Skeletal muscle tissue (tissue), 4 donors: ENCODE results near the gene RALA. TPM values are rescaled to one million over a fixed set of nuclear protein-coding genes. Genes with fewer than 3 reads are reported as not detected.

Source experiments
- H3K27ac ChIP-seq: one replicate; pipeline ENCODE4 v1.7.0; 2013; ENCODE audit warnings: mild to moderate bottlenecking, low read depth, low read length, inconsistent platforms
- H3K27me3 ChIP-seq, 3 donors: one replicate each; pipeline ENCODE4 v1.7.0; 2013; ENCODE audit warnings: low read length in 3 of 3; ENCODE audit not compliant: control insufficient read depth in 3 of 3, insufficient read depth in 3 of 3
- H3K36me3 ChIP-seq, 3 donors: one replicate each; pipeline ENCODE4 v1.7.0; 2013; ENCODE audit warnings: low read length in 3 of 3; ENCODE audit not compliant: control insufficient read depth in 3 of 3, insufficient read depth in 3 of 3
- H3K4me1 ChIP-seq, 3 donors: one replicate each; pipeline ENCODE4 v1.7.0; 2013; ENCODE audit warnings: low read length in 3 of 3, mild to moderate bottlenecking in 3 of 3; ENCODE audit not compliant: control insufficient read depth in 3 of 3, insufficient read depth in 3 of 3
- H3K4me3 ChIP-seq, 3 donors: one replicate each; pipeline ENCODE4 v1.7.0; 2013; ENCODE audit warnings: low read length in 3 of 3
- H3K9ac ChIP-seq, 3 donors: one replicate each; pipeline ENCODE4 v1.7.0; 2013; ENCODE audit warnings: low read length in 3 of 3, mild to moderate bottlenecking in 3 of 3, moderate library complexity in 2 of 3, low read depth in 1 of 3
- H3K9me3 ChIP-seq, 3 donors: one replicate each; pipeline ENCODE4 v1.7.0; 2013; ENCODE audit warnings: low read length in 3 of 3; ENCODE audit not compliant: control insufficient read depth in 3 of 3
- total RNA-seq: library from RNA; depleted of rRNA; stranded (reverse); fragments of >200 nt; gene quantifications from one replicate; pipeline ENCODE4 v1.2.3, GENCODE V29; 2014
- donor health status: Osteomylitis.

The RALA gene
- 11.5 TPM for total RNA-seq

- no peaks in the 10 kb centered on the region for H3K9me3 ChIP-seq
- no peaks in the 10 kb centered on the region for H3K36me3 ChIP-seq
- H3K27me3 ChIP-seq, result no peaks in the 10 kb centered on the region
- H3K9ac ChIP-seq, result peak within 1 kb of the TSS; percentile 89 to 95 (median 92)
- H3K4me1 ChIP-seq, result peaks cover 25 to 30% (median 26%) of the 10 kb centered on the region in 3 donors
- H3K27ac ChIP-seq, result peak within 1 kb of the TSS; percentile 94
- H3K4me3 ChIP-seq, result peak within 1 kb of the TSS; percentile 84 to 89 (median 85)
These were observed at the start of gene RALA for GRCh38 chr7:39623047-39623731. RALA (plus strand) TSS chr7:39623572; CDS start chr7:39686668, 63,096 bp downstream.

DNA sequence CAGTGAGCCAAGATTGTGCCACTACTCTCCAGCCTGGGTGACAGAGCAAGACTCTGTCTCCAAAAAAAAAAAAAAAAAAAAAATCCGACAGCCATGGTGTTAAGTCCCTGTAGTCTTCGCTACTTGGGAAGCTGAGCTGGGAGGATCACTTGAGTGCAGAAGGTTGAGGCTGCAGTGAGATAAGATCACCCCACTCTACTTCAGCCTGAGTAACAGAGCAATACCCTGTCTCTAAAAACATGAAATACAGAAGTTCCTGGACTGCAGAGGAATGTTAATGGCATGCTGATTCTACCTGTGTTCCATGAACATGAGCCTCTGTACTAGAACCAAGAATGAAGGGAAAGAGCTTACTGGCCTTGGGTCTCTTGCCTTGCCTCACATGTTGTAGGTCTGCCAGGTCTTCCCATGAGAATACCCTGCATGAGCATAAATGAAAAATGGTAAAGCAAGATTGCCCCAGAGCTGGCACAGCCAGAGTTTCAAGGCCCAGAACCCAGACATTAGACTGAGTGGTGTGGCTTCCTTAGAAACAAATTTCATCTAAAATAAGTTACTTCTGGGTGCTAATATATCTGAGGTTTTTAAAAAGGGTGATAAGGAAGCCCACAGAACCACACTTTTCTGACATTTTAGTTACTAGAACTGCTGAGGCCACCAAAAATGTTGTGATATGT lies 48.6 kb upstream of the RALA start:
- Histone ChIP-seq H3K27me3 (no peaks in the 10 kb centered on the region), H3K4me1 (no peaks in the 10 kb centered on the region), H3K36me3 (peaks cover 2 to 25% (median 24%) of the 10 kb centered on the region in 3 donors), H3K9me3 (no peaks in the 10 kb centered on the region), H3K27ac (no peak overlapping the region), H3K4me3 (no peak overlapping the region), H3K9ac (no peak overlapping the region)

GRCh38 chr7:39577229-39577874 lies 46.0 kb upstream of the RALA start:
- H3K4me3 ChIP-seq, result no peak overlapping the region
- H3K27ac ChIP-seq, result no peak overlapping the region
- peaks cover 2 to 13% (median 12%) of the 10 kb centered on the region in 3 donors for H3K36me3 ChIP-seq
- H3K27me3 ChIP-seq, result no peaks in the 10 kb centered on the region
- H3K4me1 ChIP-seq, result no peaks in the 10 kb centered on the region
- no peak overlapping the region for H3K9ac ChIP-seq
- no peaks in the 10 kb centered on the region for H3K9me3 ChIP-seq

DNA sequence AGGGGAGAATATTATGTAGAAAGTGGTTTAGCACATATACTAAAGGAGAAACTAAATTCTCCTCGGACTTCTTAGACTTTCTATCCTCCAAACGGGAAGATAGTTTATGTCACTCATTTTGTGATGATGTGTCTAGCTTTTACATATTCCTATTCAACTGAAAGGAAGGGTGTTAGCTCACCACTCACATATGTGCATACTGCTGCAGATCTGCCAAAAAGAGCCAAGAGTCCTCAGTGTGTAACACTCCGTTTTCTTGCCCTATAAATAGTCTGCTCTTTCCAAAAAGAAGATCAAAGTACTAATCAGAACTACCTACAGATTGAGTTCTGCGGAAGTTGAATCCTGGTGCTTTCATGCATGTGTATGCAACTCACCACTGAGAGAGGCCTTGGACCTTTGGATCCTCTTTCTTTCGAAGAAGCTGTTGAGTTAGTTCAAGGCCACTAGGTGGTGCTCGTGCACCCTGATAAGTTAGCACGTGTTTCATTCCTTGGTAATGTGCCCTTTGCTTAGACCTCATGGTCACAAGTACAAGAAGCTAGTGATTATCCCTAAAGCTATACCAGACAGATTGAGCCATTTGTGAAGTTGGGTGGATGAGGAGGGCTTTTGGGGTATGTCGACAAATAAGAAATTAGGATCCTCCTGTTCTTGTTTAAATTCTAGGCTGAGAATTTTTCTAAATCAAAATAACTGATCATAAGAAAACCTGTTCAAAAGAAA lies 43.1 kb upstream of the RALA start:
- Histone ChIP-seq H3K27me3 (no peaks in the 10 kb centered on the region), H3K4me1 (no peaks in the 10 kb centered on the region), H3K9me3 (no peaks in the 10 kb centered on the region), H3K9ac (no peak overlapping the region), H3K27ac (no peak overlapping the region), H3K36me3 (peaks cover 0 to 7% (median 4%) of the 10 kb centered on the region in 3 donors), H3K4me3 (no peak overlapping the region)

- Histone ChIP-seq H3K27ac (no peak overlapping the region), H3K36me3 (no peaks in the 10 kb centered on the region), H3K9me3 (no peaks in the 10 kb centered on the region), H3K4me1 (no peaks in the 10 kb centered on the region), H3K27me3 (no peaks in the 10 kb centered on the region), H3K4me3 (no peak overlapping the region), H3K9ac (no peak overlapping the region)
These were observed 40.8 kb upstream of the RALA start for GRCh38 chr7:39582536-39582935.

GRCh38 chr7:39583539-39583938 lies 39.8 kb upstream of the RALA start:
- Histone ChIP-seq H3K27ac (no peak overlapping the region), H3K4me3 (no peak overlapping the region), H3K27me3 (no peaks in the 10 kb centered on the region), H3K9me3 (no peaks in the 10 kb centered on the region), H3K36me3 (no peaks in the 10 kb centered on the region), H3K4me1 (no peaks in the 10 kb centered on the region), H3K9ac (no peak overlapping the region)

DNA sequence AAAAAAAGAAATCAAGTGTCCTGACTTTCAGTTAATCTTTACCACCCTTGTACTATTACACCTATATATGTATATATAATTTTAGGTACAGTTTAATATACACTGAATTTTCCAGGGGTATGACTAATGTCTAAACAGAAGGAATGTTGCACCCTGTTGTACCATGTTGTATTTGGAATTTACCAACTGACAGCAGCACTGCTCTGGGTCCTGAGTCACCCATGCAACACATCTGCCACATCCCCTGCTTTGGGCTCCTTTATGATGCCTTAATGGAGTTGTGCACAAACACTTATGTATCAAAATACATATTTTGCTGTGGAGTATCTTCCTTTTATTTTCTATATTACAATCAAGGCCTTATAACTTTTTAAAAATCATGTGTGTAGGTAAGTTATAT lies 36.0 kb upstream of the RALA start:
- Histone ChIP-seq H3K4me3 (no peak overlapping the region), H3K36me3 (no peaks in the 10 kb centered on the region), H3K27me3 (no peaks in the 10 kb centered on the region), H3K4me1 (peaks cover 0 to 3% (median 2%) of the 10 kb centered on the region in 3 donors), H3K9me3 (no peaks in the 10 kb centered on the region), H3K27ac (no peak overlapping the region), H3K9ac (no peak overlapping the region)

DNA sequence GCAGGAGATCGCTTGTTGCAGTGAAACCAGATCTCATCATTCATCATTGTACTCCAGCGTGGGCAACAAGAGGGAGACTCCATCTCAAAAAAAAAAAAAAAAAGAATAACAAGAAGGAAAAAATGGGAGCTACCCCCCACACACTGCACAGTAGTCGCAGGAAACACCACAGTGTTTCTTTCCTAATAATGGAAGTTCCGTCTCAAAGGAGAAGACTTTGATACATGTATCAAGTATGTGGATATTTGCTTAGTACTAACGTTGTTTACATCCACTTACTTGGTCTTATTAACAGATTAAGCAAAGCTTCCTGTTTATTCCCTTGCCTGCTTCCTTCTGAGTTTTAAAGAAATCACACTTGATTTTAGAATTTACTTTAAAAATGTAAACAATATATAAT lies 35.0 kb upstream of the RALA start:
- Histone ChIP-seq H3K27me3 (no peaks in the 10 kb centered on the region), H3K36me3 (no peaks in the 10 kb centered on the region), H3K9ac (no peak overlapping the region), H3K4me3 (no peak overlapping the region), H3K9me3 (no peaks in the 10 kb centered on the region), H3K27ac (no peak overlapping the region), H3K4me1 (peaks cover 0 to 3% (median 2%) of the 10 kb centered on the region in 3 donors)

GRCh38 chr7:39589323-39590111 lies 33.9 kb upstream of the RALA start:
- Histone ChIP-seq H3K27ac (peak overlapping the region; percentile 11), H3K4me3 (no peak overlapping the region), H3K9me3 (no peaks in the 10 kb centered on the region), H3K27me3 (no peaks in the 10 kb centered on the region), H3K4me1 (peaks cover 0 to 3% (median 2%) of the 10 kb centered on the region in 3 donors), H3K9ac (no peak overlapping the region), H3K36me3 (no peaks in the 10 kb centered on the region)
